HCT116 (cell line): ENCODE measurements around the gene SEMA3G. TPM values are rescaled to one million over a fixed set of nuclear protein-coding genes. Genes with fewer than 3 reads are reported as not detected.

Source experiments
- ATAC-seq: fragments of 200-7000 bp; cut with Tn5 transposase; 2 replicates; pipeline ENCODE4 v1.9.1; 2020; ENCODE audit warnings: mild to moderate bottlenecking, moderate library complexity
- BruUV-seq: library from RNA; stranded (reverse); fragments of 400-500 nt; replicated peaks from 2 replicates; lab custom pipeline; 2021; lab: Mats Ljungman, UMichigan
- CTCF ChIA-PET: fragments of 300-600 bp; sonication (Branson Sonifier 250); formaldehyde crosslinking; loops from one replicate; lab custom pipeline; 2021; ENCODE audit warnings: antibody characterized with exemption; lab: Charles Lee
- POLR2A ChIA-PET: fragments of 300-600, 350-600 bp; sonication (Branson Sonifier 250); formaldehyde crosslinking; loops from one replicate; lab custom pipeline; 2021; ENCODE audit warnings: antibody characterized with exemption; lab: Charles Lee
- RAD21 ChIA-PET, 2 experiments: fragments of 300-600 bp; sonication (Branson Sonifier 250); formaldehyde crosslinking; loops; one replicate each; lab custom pipeline; 2023; ENCODE audit warnings: low total read pairs in 2 of 2; ENCODE audit not compliant: uncharacterized antibody in 2 of 2, unreplicated experiment in 2 of 2, low non-redundant PET in 1 of 2; lab: Charles Lee
- DNase-seq: peaks from one replicate; pipeline ENCODE4 v3.0.0-alpha.2; 2010; ENCODE audit warnings: low read depth, low spot score
- H2AFZ ChIP-seq: fragments of 200-600 bp; shearing (Covaris generic), sonication (generic); 2 replicates; pipeline ENCODE4 v1.6.1; 2017; ENCODE audit warnings: low read depth, mixed run types, mixed read lengths, antibody characterized with exemption, low read length; ENCODE audit not compliant: poor library complexity, severe bottlenecking
- H3K27ac ChIP-seq: 2 replicates; pipeline ENCODE4 v1.5.1; 2012; ENCODE audit warnings: low read depth, low read length
- H3K27me3 ChIP-seq: fragments of 200-600 bp; sonication (generic); 2 replicates; pipeline ENCODE4 v1.6.1; 2016; ENCODE audit warnings: mixed run types, low read length, mixed read lengths; ENCODE audit not compliant: insufficient read depth
- H3K36me3 ChIP-seq, 2 experiments: fragments of 200-500 bp in 1 of 2; fragments of 200-600 bp in 1 of 2; sonication (Bioruptor generic) in 1 of 2; sonication (generic) in 1 of 2; 2 replicates each; pipeline versions ENCODE4 v1.5.1 to v1.6.1; 2014 to 2016; ENCODE audit warnings: low read length in 2 of 2, inconsistent platforms in 1 of 2, mixed read lengths in 1 of 2, mixed run types in 1 of 2; ENCODE audit not compliant: insufficient read depth in 2 of 2, control insufficient read depth in 1 of 2
- H3K4me1 ChIP-seq, 2 experiments: fragments of 200-600 bp in 1 of 2; sonication (generic) in 1 of 2; 2 replicates each; pipeline versions ENCODE4 v1.5.1 to v1.6.1; 2012 to 2017; ENCODE audit warnings: low read length in 2 of 2, inconsistent platforms in 1 of 2, mild to moderate bottlenecking in 1 of 2, mixed read lengths in 1 of 2, mixed run types in 1 of 2, moderate library complexity in 1 of 2; ENCODE audit not compliant: insufficient read depth in 2 of 2, control insufficient read depth in 1 of 2
- H3K4me2 ChIP-seq: fragments of 200-600 bp; sonication (generic); 2 replicates; pipeline ENCODE4 v1.6.1; 2017; ENCODE audit warnings: mixed run types, low read length, mixed read lengths
- H3K4me3 ChIP-seq, 2 experiments: fragments of 200-600 bp in 1 of 2; sonication (generic) in 1 of 2; replicated peaks in 1 of 2; 2 replicates each; pipeline ENCODE4 v1.5.1; 2011 to 2016; ENCODE audit warnings: low read length in 2 of 2, control low read depth in 1 of 2, low read depth in 1 of 2, mild to moderate bottlenecking in 1 of 2, mixed read lengths in 1 of 2, mixed run types in 1 of 2
- H3K79me2 ChIP-seq: fragments of 200-600 bp; sonication (generic); 2 replicates; pipeline ENCODE4 v1.6.1; 2017; ENCODE audit warnings: mild to moderate bottlenecking, mixed run types, low read length, moderate library complexity, mixed read lengths; ENCODE audit not compliant: insufficient read depth
- H3K9ac ChIP-seq: fragments of 200-600 bp; sonication (generic); 2 replicates; pipeline ENCODE4 v1.6.1; 2016; ENCODE audit warnings: low read length, mixed read lengths
- H3K9me2 ChIP-seq: fragments of 200-600 bp; sonication (generic), shearing (Covaris generic); 2 replicates; pipeline ENCODE4 v1.6.1; 2017; ENCODE audit warnings: mixed run types, mild to moderate bottlenecking, moderate library complexity; ENCODE audit not compliant: insufficient read depth
- H3K9me3 ChIP-seq, 2 experiments: fragments of 200-500 bp in 1 of 2; fragments of 200-600 bp in 1 of 2; sonication (Bioruptor generic) in 1 of 2; sonication (generic) in 1 of 2; 2 replicates each; pipeline ENCODE4 v1.6.1; 2014 to 2017; ENCODE audit warnings: low read length in 2 of 2, mixed read lengths in 2 of 2, inconsistent platforms in 1 of 2, low read depth in 1 of 2, mild to moderate bottlenecking in 1 of 2, mixed run types in 1 of 2, moderate library complexity in 1 of 2; ENCODE audit not compliant: control insufficient read depth in 1 of 2, insufficient read depth in 1 of 2
- H4K20me1 ChIP-seq: fragments of 200-600 bp; sonication (generic), shearing (Covaris generic); 2 replicates; pipeline ENCODE4 v1.6.1; 2017; ENCODE audit warnings: mixed run types, mild to moderate bottlenecking, moderate library complexity; ENCODE audit not compliant: insufficient read depth
- CBX3 ChIP-seq: IDR thresholded peaks from 2 replicates; pipeline ENCODE4 v1.6.1; 2012; ENCODE audit warnings: low read depth
- CEBPB ChIP-seq: IDR thresholded peaks from 2 replicates; pipeline ENCODE4 v1.6.1; 2012; ENCODE audit warnings: low read depth
- JUND ChIP-seq: IDR thresholded peaks from 2 replicates; pipeline ENCODE4 v1.6.1; 2012
- POLR2A ChIP-seq: IDR thresholded peaks from 2 replicates; pipeline ENCODE4 v1.7.0; 2011; ENCODE audit warnings: borderline replicate concordance; ENCODE audit not compliant: insufficient read depth, insufficient read length; ENCODE audit errors: extremely low read depth
- POLR2AphosphoS5 ChIP-seq: IDR thresholded peaks from 2 replicates; pipeline ENCODE4 v1.6.1; 2011; ENCODE audit warnings: mild to moderate bottlenecking, low read depth, low read length, moderate library complexity
- RAD21 ChIP-seq: IDR thresholded peaks from 2 replicates; pipeline ENCODE4 v1.6.1; 2012; ENCODE audit warnings: low read depth, mild to moderate bottlenecking
- SIN3A ChIP-seq: IDR thresholded peaks from 2 replicates; pipeline ENCODE4 v1.6.1; 2012; ENCODE audit warnings: low read depth
- SP1 ChIP-seq: IDR thresholded peaks from 2 replicates; pipeline ENCODE4 v1.6.1; 2012; ENCODE audit warnings: low read depth
- TCF7L2 ChIP-seq: IDR thresholded peaks from 2 replicates; pipeline ENCODE4 v1.7.0; 2011; ENCODE audit warnings: borderline replicate concordance, inconsistent platforms; ENCODE audit not compliant: insufficient read depth, insufficient read length; ENCODE audit errors: extremely low read depth
- YY1 ChIP-seq: IDR thresholded peaks from 2 replicates; pipeline ENCODE4 v1.6.1; 2011; ENCODE audit warnings: low read length, low read depth, moderate library complexity, mild to moderate bottlenecking; ENCODE audit not compliant: insufficient replicate concordance; ENCODE audit errors: extremely low read depth
- ZNF274 ChIP-seq: fragments of 200-500 bp; sonication (Bioruptor generic); IDR thresholded peaks from 2 replicates; pipeline ENCODE4 v1.6.1; 2014; ENCODE audit warnings: mild to moderate bottlenecking, low read depth, low read length, inconsistent platforms
- intact Hi-C: fragments of 100-400 bp; cut with micrococcal nuclease; formaldehyde crosslinking; loops from 2 replicates; pipeline ENCODE4 v1.10.0; 2022
- total RNA-seq: library from RNA; stranded (reverse); gene quantifications from one replicate; pipeline ENCODE4 v1.2.1, GENCODE V29; 2021; ENCODE audit not compliant: unreplicated experiment
- TF ChIP-seq, protein P1 (sequence below): IDR thresholded peaks from 2 replicates; pipeline ENCODE4 v1.6.1; 2011; ENCODE audit warnings: mild to moderate bottlenecking, low read length, moderate library complexity; ENCODE audit not compliant: insufficient replicate concordance; ENCODE audit errors: extremely low read depth
- TF ChIP-seq, protein P2 (sequence below), 3 experiments: fragments of 200-600 bp in 1 of 3; sonication (generic) in 1 of 3; IDR thresholded peaks in 2 of 3; conservative IDR thresholded peaks in 1 of 3; 2 replicates each; pipeline ENCODE4 v1.5.1; 2012 to 2017; ENCODE audit warnings: low read depth in 2 of 3, low read length in 2 of 3, antibody characterized with exemption in 1 of 3, borderline replicate concordance in 1 of 3, control low read depth in 1 of 3, mild to moderate bottlenecking in 1 of 3, mixed read lengths in 1 of 3, mixed run types in 1 of 3, moderate library complexity in 1 of 3; ENCODE audit not compliant: insufficient read depth in 1 of 3

Gene SEMA3G
- total RNA-seq, 1 experiment from 2014 or later, result 4.2 TPM

DNA sequence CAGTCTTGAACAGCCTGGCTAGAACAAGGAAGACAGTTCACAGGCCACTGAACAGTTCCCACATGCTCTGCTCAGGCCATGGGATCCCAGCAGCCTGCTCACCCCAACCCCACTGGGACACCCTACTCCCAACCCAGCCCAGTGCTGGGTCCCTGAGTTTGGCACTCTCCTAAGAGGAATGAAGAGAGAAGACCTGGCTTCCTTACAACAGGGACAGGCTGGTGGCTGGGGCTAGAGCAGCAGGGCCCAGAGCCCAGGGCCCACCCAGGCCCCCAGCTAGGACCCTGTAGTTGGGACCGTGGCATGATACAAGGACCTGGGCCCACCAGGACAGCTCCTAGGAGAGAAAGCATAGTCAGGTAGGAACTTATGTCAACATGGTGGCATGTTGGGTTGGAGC is 43.4 kb downstream of the SEMA3G start:
- Histone ChIP-seq H3K27me3 (no peaks in the 10 kb centered on the region), H4K20me1 (no peaks in the 10 kb centered on the region), H3K9me2 (no peaks in the 10 kb centered on the region), H3K79me2 (no peaks in the 10 kb centered on the region), H3K36me3 (peaks cover 24 to 49% of the 10 kb centered on the region in 2 experiments), H3K4me1 (no peaks in the 10 kb centered on the region), H2AFZ (no peak overlapping the region), H3K4me2 (no peak overlapping the region), H3K4me3 (no peak overlapping the region), H3K9ac (no peak overlapping the region), H3K27ac (no peak overlapping the region), H3K9me3 (no peaks in the 10 kb centered on the region)
- no TSS peak for BruUV-seq
- CTCF ChIA-PET, result no interaction called here
- POLR2A ChIA-PET, result no interaction called here
- TF ChIP-seq CBX3, result no peak
- no peak for TF ChIP-seq YY1
- RAD21 ChIA-PET, result no interaction called here
- DNase-seq (no peak), ATAC-seq (no peak)
- intact Hi-C loops, result no loop called here

DNA sequence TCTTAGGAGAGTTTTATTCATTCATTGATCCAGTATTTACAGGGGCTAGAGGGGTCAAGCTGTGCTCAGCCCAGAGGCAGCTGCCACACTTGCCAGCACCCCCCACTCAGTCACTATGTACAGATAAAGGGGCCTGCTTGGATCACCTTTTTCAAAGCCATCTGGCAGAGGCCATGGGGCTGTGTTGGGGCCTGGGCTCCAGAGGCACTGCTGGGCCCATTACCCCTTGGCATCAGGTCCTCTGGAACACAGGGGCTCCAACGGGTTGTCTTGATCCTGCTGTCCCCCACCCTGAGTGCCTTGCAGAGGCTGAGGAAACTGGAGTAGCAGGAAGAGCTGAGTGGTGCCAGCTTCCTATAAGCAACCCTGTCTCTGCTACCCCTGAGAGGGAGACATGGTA is 43.9 kb downstream of the SEMA3G start:
- Histone ChIP-seq H3K9me3 (no peaks in the 10 kb centered on the region), H3K27me3 (no peaks in the 10 kb centered on the region), H3K79me2 (no peaks in the 10 kb centered on the region), H3K9ac (no peak overlapping the region), H3K4me2 (no peak overlapping the region), H3K36me3 (peaks cover 21 to 44% of the 10 kb centered on the region in 2 experiments), H3K4me1 (no peaks in the 10 kb centered on the region), H3K9me2 (no peaks in the 10 kb centered on the region), H3K27ac (no peak overlapping the region), H2AFZ (no peak overlapping the region), H3K4me3 (no peak overlapping the region), H4K20me1 (no peaks in the 10 kb centered on the region)
- POLR2A ChIA-PET, result no interaction called here
- no peak for DNase-seq
- ATAC-seq, result no peak
- BruUV-seq, result no TSS peak
- RAD21 ChIA-PET, result no interaction called here
- CTCF ChIA-PET, result no interaction called here
- intact Hi-C loops, result no loop called here
- no peak for TF ChIP-seq JUND
- no peak for TF ChIP-seq CEBPB
- no peak for TF ChIP-seq SP1
- TF ChIP-seq, protein P1, sequence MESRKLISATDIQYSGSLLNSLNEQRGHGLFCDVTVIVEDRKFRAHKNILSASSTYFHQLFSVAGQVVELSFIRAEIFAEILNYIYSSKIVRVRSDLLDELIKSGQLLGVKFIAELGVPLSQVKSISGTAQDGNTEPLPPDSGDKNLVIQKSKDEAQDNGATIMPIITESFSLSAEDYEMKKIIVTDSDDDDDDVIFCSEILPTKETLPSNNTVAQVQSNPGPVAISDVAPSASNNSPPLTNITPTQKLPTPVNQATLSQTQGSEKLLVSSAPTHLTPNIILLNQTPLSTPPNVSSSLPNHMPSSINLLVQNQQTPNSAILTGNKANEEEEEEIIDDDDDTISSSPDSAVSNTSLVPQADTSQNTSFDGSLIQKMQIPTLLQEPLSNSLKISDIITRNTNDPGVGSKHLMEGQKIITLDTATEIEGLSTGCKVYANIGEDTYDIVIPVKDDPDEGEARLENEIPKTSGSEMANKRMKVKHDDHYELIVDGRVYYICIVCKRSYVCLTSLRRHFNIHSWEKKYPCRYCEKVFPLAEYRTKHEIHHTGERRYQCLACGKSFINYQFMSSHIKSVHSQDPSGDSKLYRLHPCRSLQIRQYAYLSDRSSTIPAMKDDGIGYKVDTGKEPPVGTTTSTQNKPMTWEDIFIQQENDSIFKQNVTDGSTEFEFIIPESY, result no peak
- TF ChIP-seq RAD21, result no peak
- no peak for TF ChIP-seq ZNF274
- TF ChIP-seq, protein P2, sequence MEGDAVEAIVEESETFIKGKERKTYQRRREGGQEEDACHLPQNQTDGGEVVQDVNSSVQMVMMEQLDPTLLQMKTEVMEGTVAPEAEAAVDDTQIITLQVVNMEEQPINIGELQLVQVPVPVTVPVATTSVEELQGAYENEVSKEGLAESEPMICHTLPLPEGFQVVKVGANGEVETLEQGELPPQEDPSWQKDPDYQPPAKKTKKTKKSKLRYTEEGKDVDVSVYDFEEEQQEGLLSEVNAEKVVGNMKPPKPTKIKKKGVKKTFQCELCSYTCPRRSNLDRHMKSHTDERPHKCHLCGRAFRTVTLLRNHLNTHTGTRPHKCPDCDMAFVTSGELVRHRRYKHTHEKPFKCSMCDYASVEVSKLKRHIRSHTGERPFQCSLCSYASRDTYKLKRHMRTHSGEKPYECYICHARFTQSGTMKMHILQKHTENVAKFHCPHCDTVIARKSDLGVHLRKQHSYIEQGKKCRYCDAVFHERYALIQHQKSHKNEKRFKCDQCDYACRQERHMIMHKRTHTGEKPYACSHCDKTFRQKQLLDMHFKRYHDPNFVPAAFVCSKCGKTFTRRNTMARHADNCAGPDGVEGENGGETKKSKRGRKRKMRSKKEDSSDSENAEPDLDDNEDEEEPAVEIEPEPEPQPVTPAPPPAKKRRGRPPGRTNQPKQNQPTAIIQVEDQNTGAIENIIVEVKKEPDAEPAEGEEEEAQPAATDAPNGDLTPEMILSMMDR (IDR thresholded peaks at IDR 0.05 in 2 of 3, conservative IDR thresholded peaks at IDR 0.05 in 1 of 3; ENCODE audit: borderline replicate concordance in 1 of 3, insufficient read depth in 1 of 3, low read depth in 2 of 3, low read length in 2 of 3), result no peak
- TF ChIP-seq TCF7L2, result no peak
- TF ChIP-seq POLR2A, result no peak
- TF ChIP-seq SIN3A, result no peak
- no peak for TF ChIP-seq POLR2AphosphoS5
